ENCODE measurements around the gene MUC2.

GRCh38 chr11:1102996-1103395, 28.3 kb downstream of the MUC2 start:
- no peak for TF ChIP-seq CTCF (conservative IDR thresholded peaks at IDR 0.05; ENCODE audit: low read length)
- TF ChIP-seq EZH2phosphoT487 (IDR thresholded peaks at IDR 0.05; ENCODE audit: borderline replicate concordance, low read depth, low read length) = no peak
